ENCODE measurements around the gene PIP5KL1. TPM values are rescaled to one million over a fixed set of nuclear protein-coding genes. Genes with fewer than 3 reads are reported as not detected.

PIP5KL1 gene
- polyA plus RNA-seq, 3 donors = 0.31 to 0.57 (median 0.39) TPM

- peaks cover 8 to 20% of the 10 kb centered on the region in 2 donors for H3K4me1 ChIP-seq (ENCODE audit: control insufficient read depth in 1 of 2, insufficient read depth in 2 of 2, low read length in 2 of 2)
- H3K9me3 ChIP-seq (replicated peaks in 1 of 2; ENCODE audit: control insufficient read depth in 1 of 2, insufficient read depth in 1 of 2, low read length in 2 of 2) = no peaks in the 10 kb centered on the region
- H4K20me1 ChIP-seq (ENCODE audit: insufficient read depth, low read length) = peaks cover 6% of the 10 kb centered on the region
- H2AFZ ChIP-seq (ENCODE audit: insufficient read depth, low read depth, low read length, poor library complexity, severe bottlenecking) = no peak overlapping the region
- intact Hi-C loops (cut with micrococcal nuclease) = no loop called here
- Mint-ChIP-seq H3K27me3 (ENCODE audit: low read depth in 3 of 3) (peaks cover 2 to 7% (median 4%) of the 10 kb centered on the region in 3 donors), H3K4me3 (peak overlapping the region in 1 of 2 donors; percentile 20), H3K4me1 (peaks cover 20% of the 10 kb centered on the region), H3K9me3 (peaks cover 0 to 2% (median 0%) of the 10 kb centered on the region in 7 donors), H3K27ac (peak overlapping the region in 1 of 7 donors; percentile 65), H3K36me3 (peaks cover 0 to 2% of the 10 kb centered on the region in 2 donors)
- H3K79me2 ChIP-seq (ENCODE audit: insufficient read depth, low read length) = no peaks in the 10 kb centered on the region
- no peak overlapping the region for H3K27ac ChIP-seq (ENCODE audit: low read depth in 1 of 2, low read length in 2 of 2)
- no peaks in the 10 kb centered on the region for H3K36me3 ChIP-seq (replicated peaks in 1 of 2; ENCODE audit: control insufficient read depth in 1 of 2, insufficient read depth in 2 of 2, low read length in 2 of 2)
- no peak overlapping the region for H3K4me3 ChIP-seq (replicated peaks in 1 of 3; ENCODE audit: low read depth in 2 of 3, low read length in 3 of 3)
- no peak for TF ChIP-seq CTCF (IDR thresholded peaks at IDR 0.05)
- H3K9ac ChIP-seq (ENCODE audit: insufficient read depth, low read length, poor library complexity, severe bottlenecking) = no peak overlapping the region
- no peaks in the 10 kb centered on the region for H3K27me3 ChIP-seq (ENCODE audit: control insufficient read depth in 2 of 2, insufficient read depth in 2 of 2, low read length in 2 of 2)
- WGBS (ENCODE audit: insufficient coverage) = 89% methylated on average over 16 of the region's 17 CpGs
- DNase-seq = no peak
- no peak overlapping the region for H3K4me2 ChIP-seq (replicated peaks; ENCODE audit: extremely low read depth, low read length, poor library complexity, severe bottlenecking)
Measured at GRCh38 chr9:127973169-127974000, 42.8 kb upstream of the PIP5KL1 start.

GRCh38 chr9:127972236-127972871, 41.8 kb upstream of the PIP5KL1 start:
- H3K9me3 Mint-ChIP-seq = peaks cover 0 to 2% (median 0%) of the 10 kb centered on the region in 7 donors
- 96% methylated on average over 12 of the region's 12 CpGs for WGBS (ENCODE audit: insufficient coverage)
- H3K9ac ChIP-seq (ENCODE audit: insufficient read depth, low read length, poor library complexity, severe bottlenecking) = peak overlapping the region; percentile 12
- no peak overlapping the region for H3K27ac ChIP-seq (ENCODE audit: low read depth in 1 of 2, low read length in 2 of 2)
- H3K4me2 ChIP-seq (replicated peaks; ENCODE audit: extremely low read depth, low read length, poor library complexity, severe bottlenecking) = no peak overlapping the region
- peaks cover 25% of the 10 kb centered on the region for H3K4me1 Mint-ChIP-seq
- H3K4me1 ChIP-seq (ENCODE audit: control insufficient read depth in 1 of 2, insufficient read depth in 2 of 2, low read length in 2 of 2) = peaks cover 8 to 21% of the 10 kb centered on the region in 2 donors
- intact Hi-C loops (cut with micrococcal nuclease) = no loop called here
- peaks cover 0 to 2% of the 10 kb centered on the region in 2 donors for H3K36me3 Mint-ChIP-seq
- H3K9me3 ChIP-seq (replicated peaks in 1 of 2; ENCODE audit: control insufficient read depth in 1 of 2, insufficient read depth in 1 of 2, low read length in 2 of 2) = no peaks in the 10 kb centered on the region
- peaks cover 4% of the 10 kb centered on the region for H4K20me1 ChIP-seq (ENCODE audit: insufficient read depth, low read length)
- no peaks in the 10 kb centered on the region for H3K79me2 ChIP-seq (ENCODE audit: insufficient read depth, low read length)
- no peak for DNase-seq
- H3K4me3 ChIP-seq (replicated peaks in 1 of 3; ENCODE audit: low read depth in 2 of 3, low read length in 3 of 3) = no peak overlapping the region
- H2AFZ ChIP-seq (ENCODE audit: insufficient read depth, low read depth, low read length, poor library complexity, severe bottlenecking) = no peak overlapping the region
- peaks cover 2 to 8% (median 4%) of the 10 kb centered on the region in 3 donors for H3K27me3 Mint-ChIP-seq (ENCODE audit: low read depth in 3 of 3)
- peak overlapping the region in 3 of 7 donors; percentile 8 to 53 (median 26) for H3K27ac Mint-ChIP-seq
- no peak overlapping the region for H3K4me3 Mint-ChIP-seq
- no peaks in the 10 kb centered on the region for H3K27me3 ChIP-seq (ENCODE audit: control insufficient read depth in 2 of 2, insufficient read depth in 2 of 2, low read length in 2 of 2)
- TF ChIP-seq CTCF (IDR thresholded peaks at IDR 0.05) = no peak
- no peaks in the 10 kb centered on the region for H3K36me3 ChIP-seq (replicated peaks in 1 of 2; ENCODE audit: control insufficient read depth in 1 of 2, insufficient read depth in 2 of 2, low read length in 2 of 2)
